Measurements from ENCODE around the gene NPR2.

NPR2 gene

DNA sequence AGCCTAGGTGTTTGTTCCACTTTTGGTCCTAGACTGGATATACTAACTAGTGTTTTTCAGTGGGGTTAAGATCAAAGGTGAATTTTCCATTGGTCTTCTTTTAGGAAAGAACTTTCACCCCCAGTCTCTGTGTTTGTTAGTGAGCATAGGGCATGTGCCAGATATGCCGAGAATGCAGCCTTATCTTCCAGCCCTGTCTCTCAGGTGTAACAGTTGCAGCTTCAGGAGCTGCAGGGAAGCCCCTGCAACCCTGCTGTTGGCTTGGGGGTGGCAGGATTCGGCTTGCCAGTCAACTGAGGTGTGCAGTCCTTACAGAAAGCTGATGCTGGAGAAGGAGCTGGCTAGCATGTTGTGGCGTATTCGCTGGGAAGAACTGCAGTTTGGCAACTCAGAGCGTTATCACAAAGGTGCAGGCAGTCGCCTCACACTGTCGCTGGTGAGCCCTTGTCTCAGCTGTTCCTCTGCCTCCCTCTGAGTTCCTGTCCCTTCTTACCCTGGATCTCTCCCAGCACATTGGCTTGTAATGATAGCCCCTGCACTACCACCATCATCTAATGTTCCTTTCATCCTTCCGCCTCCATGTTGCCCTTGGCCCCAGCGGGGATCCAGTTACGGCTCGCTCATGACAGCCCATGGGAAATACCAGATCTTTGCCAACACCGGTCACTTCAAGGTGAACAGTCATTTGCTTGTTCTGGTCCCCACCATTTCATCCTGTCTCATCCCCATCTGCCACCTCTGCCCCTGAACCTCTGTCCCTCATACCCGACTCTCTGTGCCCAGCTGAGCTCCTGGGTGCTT, 10.1 kb downstream of the NPR2 start:
- no peak for DNase-seq

DNA sequence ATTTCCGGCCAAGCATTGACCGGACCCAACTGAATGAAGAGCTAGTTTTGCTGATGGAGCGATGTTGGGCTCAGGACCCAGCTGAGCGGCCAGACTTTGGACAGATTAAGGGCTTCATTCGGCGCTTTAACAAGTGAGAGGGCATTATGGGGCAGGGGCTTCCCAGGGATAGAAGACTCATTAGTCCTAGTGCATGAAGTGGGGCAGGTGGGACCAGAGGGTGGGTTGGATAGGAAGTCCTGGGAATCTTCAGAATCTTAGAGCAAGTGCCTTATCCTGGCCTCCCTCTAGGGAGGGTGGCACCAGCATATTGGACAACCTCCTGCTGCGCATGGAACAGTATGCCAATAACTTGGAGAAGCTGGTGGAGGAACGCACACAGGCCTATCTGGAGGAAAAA, 14.7 kb downstream of the NPR2 start:
- DNase-seq: no peak

DNA sequence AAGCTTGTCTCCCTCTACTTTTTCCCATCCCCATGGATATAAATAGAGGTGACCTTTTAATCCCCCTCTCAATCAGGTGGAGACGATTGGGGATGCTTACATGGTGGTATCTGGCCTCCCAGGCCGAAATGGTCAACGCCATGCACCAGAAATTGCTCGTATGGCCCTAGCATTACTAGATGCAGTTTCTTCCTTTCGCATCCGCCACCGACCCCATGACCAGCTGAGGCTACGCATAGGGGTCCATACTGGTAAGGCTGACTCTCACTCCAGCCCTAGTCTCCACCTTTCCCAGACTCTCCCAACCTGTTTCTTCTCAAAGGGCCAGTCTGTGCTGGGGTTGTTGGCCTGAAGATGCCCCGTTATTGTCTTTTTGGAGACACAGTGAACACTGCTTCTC, 17.0 kb downstream of the NPR2 start:
- DNase-seq: no peak

DNA sequence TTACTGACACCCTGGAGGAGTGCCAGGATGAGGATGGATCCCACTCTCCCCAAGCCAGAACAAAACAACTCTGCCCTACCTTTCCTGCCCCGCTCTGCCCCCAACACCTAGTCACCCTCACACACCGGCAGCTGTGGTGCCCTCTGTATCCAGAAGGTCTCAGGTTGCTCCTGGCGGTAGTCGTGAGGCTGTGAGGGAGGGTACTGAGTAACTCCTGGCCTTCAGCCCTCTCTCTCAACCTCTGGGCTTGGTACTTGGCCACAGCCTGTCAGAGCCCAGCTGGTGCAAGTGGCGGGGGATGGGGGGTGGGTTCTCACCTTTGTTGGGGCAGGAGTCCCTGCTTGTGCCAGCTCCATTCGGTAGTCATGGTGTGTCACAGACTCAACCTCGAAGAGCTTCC, 18.7 kb downstream of the NPR2 start:
- no peak for DNase-seq

DNA sequence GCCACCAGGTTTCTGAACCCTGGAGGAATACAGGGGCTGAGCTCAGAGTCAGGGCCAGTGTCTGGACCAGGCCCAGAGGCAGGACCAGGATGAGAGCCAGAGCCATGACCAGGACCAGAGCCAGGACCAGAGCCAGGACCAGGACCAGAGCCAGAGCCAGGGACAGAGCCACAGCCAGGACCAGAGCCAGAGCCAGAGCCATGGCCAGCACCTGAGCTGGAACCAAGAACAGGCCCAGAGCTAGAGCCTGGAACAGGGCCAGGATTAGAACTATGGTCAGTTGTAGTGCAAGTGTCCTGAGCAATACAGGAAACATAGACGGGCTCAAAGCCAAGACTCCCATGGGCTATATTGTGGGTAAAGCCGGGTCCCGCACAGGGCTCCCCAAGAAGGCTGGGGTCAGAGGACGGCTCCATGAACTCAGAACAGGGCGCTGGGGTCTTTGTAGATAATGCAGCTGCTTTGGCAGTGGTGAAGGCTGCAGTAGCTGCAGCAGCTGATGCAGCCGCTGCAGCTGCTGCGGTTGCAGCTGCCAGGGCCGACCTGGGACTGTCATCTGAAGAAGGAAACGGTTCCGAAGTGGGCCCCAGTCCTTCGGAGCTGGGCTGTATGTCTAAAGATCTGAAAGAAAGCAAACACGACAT, 20.1 kb downstream of the NPR2 start:
- no peak for DNase-seq

DNA sequence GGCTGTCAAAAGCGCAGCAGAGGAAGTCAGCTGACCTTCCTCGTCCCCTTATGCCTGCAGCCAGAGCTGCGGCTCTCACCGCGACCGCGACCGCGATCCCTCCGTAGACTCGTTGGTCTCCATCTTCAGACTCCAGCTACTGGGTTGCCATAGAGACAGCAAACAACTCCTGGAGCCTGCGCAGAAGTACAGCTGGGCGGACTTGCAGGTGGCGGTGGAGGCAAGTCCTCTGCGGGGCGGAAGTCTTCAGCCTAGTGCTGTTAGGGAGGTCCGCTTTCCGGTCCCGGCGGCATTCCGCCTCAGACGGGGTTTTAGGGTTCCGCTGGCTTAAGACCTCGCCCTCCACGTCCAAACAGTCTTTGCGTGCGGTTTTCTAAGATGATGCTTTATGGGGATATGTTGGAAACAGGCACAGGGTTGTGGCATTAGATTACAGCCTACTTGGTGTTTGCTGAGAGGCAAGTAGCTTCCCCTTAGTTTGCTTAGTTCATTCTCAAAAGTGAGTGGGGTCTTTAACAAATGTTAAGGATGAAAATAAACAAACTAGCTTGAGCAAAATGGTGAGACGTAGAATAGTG, 20.7 kb downstream of the NPR2 start, which contains the start of gene SPAG8:
Gene SPAG8 (minus strand): TSS at position 238 of the 578 bp plus-strand sequence. CDS start 115 bp downstream, at position 123.
- peak; percentile 68 for DNase-seq

DNA sequence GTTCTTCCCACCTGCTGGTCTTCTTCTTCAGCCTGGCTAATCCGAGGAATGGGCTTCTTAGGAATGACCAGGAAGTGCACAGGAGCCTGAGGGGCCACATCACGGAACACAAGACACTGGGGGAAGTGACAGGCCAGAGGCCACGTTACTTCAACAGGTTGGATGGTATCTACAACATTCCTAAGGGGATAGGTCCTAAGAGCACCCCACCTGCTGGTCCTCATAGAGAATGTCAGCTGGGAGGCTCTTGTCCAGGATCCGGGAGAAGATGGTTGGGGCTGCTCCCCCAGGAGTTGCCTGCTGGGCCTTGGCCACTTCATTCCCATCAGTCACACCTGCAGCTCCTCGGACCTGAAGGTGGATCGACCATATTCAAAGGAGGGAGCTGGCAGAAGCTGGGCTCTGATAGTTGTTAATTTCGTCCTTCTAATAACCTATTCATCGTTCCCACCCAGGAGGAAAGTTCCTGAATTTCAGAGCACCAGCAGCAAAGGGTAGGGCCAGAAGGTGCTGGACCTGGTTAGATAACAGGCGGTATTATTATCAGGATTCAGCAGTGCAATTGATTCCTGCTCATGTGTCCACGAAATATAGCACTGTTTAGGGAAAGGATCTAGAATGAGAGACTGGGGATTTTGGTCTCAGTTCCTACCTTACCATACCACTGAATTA, 22.2 kb downstream of the NPR2 start:
- DNase-seq: no peak

DNA sequence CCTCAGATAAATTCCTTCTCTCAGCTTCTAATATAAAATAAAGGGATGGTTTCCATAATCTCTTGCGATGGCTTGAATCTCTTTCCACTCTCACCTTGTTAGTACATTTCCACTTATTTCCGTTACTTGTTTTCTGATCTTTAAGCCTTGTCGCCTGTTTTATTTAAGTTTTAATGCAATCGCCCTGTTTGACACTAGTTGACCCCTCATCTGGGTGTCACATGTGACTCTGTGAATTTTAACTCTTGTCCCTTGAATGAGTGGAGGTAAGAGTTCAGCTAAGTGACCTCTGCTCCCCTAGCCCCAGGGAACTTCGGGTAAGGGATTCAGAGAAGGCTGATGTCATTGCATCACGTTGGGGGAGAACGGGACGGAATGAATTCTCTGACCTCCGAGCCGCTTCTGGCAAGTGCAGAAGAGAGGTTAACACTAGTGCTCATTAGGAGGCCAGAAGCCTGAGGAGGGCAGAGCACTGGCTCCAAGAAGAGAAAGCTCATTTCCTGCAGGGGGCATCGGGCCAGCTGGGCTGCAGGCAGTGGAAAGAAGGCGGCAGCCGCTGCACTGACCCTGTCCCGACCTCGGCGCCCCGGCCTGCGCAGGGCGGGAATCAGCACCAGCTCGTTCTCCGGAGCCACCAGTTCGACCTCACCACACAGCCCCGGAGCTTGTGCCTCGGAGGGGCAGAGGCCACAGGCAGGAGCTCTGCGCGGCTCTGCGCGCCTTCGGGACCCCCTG, 22.9 kb downstream of the NPR2 start:
- no peak for DNase-seq

DNA sequence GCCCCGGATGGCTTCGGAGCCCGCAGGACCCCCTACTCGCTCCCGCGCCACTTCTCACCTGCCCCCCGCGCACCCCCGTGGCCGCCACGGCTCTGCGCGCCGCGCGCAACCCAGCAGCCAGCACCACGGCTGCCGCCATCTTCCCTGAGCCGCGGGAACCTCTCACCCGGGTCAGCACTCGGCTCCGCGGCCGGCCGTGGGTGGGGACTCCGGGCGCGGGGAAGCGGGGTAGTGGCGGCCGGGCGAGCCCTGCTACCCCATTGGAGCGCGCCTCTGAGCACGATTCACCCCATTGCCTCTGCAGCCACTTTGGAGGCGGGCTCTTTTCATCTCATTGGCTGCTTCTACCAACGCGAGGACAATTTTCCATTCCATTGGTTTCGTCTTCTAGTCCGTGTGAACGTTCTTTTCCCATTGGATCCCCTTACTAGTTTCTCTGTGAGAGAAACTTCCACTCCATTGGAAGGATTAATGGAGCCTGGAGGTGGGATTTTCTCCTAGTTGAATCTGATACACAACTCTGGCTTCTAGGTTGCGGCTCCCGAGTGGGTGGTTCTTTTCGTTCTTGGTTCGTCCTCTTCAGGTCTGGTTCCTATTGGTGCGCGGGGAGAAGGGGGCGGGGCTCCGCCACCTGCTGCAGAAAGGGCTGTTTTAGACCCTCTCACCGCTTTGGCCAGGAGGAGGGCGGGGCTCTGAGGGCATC, 23.6 kb downstream of the NPR2 start, which contains the start of gene HINT2:
Gene HINT2 (minus strand): TSS at position 202 of the 703 bp plus-strand sequence. CDS start 63 bp downstream, at position 139.
- peak; percentile 89 for DNase-seq

DNA sequence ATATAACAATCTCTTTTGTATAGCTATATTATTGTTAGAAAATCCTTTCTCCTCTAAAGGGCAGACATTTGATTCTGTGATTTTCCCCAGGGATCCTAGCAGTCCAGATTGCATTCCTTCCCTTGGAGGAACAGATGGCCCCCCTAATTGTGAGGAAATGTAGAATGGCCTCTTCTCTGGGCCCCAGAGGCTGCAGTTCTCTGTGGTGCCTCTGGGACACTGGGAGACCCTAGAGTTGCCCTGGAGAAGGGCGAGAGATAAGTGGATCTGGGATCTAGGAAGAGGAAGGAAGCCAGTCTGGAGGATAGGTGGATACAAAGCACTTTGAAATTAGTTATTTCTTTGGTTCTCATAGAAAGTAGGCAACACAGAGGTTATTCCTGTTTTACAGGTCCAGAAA, 25.3 kb downstream of the NPR2 start:
- no peak for DNase-seq

DNA sequence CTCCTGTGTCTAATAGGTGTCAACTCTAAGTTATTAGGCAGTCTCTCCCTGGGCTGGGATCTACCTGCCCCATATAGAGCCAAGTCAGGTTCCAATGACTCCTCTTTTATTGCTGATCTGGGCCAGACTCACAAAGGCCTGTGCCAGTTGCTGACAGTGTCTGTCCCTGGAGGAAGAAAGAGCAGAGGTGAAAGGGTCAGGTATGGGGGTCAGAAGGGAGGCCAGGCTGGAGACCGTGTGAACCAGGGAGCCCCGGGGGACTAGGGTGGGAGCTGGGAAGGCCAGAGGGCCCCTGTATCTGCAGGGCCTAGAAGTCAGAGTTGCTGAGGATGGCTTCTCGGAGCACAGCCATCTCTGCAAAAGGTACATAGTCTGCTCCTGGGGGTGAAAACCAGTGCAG, 26.9 kb downstream of the NPR2 start:
- DNase-seq: no peak

DNA sequence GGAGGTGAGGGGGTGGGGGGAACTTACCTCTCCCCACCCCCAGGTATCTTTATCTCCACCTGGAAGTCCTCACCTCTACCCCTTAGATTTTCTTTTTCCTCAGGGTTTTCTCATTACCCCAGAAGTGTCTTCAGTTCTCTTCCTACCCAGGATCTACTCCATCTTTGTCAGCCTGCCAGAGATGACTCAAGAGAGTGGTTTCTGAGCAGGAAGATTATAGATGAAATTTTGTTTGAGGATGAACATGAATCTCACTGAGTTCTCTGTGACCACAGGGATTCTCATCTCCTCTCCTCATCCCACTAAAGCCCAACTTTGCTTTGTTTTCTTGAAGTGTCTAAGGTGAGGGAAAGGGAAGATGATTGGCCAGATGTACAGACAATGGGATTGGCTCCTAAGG, 28.7 kb downstream of the NPR2 start:
- DNase-seq: no peak

DNA sequence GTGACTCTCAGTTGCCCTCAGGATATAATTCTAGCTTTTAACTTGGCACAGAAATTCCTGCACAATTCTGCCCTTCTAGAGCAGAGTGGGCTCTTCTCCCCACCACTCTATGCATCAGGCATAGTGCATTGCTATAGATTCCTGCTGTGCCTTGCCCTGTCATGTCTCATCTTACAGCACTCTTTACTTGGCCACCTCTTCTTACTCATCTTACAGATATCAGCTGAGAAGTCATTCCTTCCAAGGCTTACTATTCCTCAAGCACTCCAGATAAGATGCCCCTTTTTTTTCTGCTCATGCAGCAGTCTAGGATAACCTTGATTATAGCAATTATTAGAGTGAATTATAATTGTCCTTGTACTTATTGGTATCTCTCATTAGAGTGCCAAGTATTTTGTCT, 31.5 kb downstream of the NPR2 start:
- no peak for DNase-seq

DNA sequence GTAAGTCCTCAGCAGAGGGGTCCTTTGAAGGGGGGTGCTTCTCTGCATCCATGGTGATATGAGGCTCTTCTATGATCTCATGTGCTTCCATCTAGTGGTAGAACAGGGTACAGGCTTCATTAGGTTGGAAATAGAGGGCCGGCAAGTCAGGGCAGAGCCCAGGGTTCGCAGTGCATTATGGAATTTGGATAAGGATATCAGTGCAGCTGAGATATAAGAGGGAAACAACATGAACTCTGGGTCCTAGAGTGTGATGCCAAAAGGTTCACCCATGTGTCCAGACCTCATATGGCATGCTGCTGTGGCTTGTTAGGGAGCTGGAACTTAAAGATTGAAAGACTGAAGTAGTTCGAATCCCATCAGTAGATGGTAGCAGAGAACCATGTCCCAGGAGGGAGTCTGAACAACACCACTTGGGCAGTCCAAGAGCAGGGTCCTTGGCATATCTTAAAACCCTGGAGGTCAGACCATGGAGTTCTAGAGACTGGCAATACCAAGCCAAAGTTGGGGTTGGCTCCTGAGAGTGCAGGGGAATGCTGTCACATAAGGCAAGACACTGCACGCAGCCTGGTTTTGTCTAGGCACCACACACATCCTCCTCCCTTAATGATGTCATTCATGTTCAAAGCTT, 34.8 kb downstream of the NPR2 start:
- DNase-seq: no peak

DNA sequence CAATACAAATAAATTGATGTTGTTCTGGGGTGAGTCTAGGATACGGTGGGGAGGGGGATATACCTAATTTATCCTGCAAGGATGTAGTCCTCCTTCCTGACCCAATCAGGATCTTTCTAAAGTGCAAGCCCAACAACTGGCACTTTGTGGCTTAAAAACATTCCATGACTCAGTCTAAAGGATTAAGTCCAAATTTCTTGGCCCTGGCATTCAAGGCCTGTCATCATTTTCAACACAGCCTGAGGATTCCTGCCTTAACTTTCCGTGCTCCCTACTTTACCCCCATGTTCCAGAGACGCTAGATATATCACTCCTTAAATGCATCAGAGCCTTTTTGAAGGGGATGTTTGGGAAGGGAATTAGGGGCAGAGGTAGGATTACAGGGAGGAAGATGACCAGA, 36.1 kb downstream of the NPR2 start:
- DNase-seq: no peak

DNA sequence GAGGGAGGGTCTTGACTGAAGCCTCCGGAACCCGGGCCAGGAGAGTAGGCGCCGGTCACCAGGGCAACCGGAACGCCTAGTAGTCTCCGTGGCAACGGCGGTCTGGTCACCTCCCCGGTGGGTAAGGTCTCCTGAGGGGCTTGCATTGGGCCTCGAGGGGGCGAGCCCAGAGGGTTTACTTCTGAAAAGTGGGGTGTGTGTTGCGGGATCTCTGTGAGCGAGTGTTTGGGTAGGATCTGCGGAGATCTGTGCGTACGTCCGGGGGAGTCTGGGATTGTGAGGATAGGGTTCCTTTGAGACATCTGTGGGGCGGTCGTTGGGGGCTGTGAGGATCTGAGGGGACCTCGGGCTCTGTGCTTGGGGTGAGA, 37.3 kb downstream of the NPR2 start, which contains the start of gene FAM221B:
Gene FAM221B (minus strand): TSS at position 17 of the 368 bp plus-strand sequence. CDS start 2,571 bp downstream, outside the sequence.
- DNase-seq: no peak

DNA sequence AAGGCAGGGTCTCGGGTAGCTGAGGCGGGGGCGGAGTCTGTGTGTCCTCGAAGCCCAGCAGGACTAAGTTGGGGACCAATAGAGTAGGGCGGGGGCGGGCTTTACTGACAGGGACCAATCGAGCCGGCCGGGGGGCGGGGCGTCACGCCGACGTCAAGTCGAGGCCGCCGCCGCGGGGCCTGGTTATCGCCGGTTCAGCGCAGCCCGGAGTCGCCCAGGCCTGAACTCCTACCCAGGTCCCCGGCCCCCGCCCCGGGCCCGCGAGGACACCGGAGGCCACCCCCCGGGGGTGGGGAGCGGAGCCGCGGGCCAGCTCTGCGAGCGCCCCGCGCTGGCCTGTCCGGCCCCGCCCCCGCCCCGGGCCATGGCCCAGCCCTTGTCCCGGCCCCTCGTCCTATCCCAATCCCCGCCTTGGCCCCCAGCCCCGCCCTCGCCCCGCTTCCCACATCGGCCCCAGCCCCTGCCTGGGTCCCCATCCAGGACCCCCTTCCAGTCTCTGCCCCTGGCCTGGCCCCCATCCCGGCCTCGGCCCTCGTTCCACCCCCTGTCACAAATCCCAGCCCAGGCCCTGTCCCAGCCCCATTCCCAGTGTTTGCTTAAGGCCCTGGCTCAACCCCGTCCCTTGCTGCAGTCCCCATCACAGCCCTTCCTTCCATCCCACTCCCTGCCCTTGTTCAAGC, 37.8 kb downstream of the NPR2 start, which contains the start of gene TMEM8B:
Gene TMEM8B (plus strand): TSS at position 145 of the 680 bp plus-strand sequence. CDS start 220 bp downstream, at position 365.
- peak; percentile 46 for DNase-seq

DNA sequence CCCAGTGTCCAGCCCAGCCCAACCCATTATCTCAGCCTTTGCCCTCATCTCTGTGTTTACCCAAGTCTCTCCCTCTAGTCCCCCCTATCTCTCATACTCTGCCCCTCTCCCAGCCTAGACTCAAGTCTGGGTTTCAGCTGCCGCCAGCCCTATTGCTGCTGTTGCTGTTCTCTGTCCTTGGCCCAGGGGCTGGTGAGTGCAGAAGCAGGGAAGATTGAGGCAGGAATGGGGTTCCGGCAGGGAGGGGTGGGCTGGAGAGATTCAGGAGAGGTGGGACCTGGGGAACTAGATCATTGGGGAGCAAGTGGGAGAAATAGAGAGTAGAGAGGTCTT, 38.3 kb downstream of the NPR2 start:
- DNase-seq: no peak

DNA sequence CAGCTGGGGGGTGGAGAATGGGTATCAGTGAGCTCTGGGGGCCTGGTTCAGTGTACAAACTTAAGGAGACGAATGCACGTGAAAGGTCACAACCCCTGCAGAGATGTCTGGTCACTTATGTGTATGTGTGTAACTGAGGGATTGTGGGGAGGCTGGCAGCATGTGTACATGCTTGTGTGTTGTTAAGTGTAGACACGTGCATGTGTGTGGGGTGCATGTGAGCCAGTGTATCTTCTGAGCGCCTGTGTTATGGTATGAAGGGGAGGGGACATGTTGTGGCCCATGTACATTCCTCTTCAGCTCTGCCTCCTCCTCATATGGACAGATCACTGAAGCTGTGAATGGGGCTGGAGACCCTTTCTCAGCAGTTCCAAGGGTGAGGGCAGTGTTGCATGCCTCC, 39.6 kb downstream of the NPR2 start:
- DNase-seq: no peak

DNA sequence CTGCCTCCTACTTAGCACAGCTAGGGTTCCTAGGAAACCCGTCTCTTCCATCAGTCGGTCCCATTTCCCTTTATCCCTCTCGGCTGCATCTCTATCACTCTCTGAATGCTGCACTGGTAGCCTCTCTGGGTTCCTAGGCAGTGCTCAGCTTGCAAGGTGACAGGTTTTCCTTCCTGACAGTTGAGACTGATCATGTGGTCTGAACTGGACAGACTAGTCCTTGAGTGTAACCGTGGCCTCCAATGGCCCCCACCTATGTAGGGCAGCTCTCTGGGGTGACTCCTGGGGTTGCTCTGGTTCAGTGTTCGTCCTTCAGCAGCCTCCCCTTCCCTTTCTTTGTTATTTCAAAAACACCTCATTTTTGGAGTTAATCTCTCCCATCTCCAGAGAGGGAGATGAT, 41.4 kb downstream of the NPR2 start:
- no peak for DNase-seq
